ENCODE data around the gene ABHD10. TPM values are rescaled to one million over a fixed set of nuclear protein-coding genes. Genes with fewer than 3 reads are reported as not detected.

ABHD10 gene
- total RNA-seq, 3 donors from 2014 or later = 33.4 to 41.9 (median 41.7) TPM

DNA sequence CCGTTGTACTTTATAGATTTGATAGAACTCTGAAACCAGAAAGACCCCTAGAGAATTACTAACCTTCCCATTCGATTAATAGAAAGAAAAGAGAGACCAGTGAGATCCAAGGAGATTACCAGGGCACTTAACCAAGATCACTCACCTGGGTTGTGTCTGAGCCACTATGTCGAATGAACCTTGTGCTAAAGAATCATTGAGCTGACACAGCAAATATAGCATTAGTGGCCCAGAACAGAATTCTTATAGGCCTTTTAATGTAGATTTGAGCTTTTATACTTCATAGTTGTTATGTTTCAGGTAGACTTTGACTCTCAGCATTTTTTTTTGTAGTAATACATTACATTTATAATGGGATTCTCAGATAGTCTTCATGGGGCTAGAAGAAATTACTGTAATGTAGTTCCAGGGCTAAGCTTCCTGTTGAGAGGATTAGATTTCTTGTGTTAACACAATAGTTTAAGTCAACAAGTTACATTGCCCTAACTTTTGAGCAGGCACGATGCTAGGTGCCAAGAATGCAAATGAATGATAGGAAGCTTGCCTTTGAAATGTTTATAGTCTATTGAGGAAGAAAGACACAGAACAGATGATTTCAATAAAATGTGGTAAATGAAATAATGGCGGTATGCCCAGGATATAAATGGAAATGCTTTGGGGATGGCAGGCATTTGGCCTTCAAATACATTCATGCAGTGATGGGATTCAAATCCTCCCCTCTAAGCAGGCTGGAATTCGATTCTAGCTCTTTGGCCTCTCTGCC is 24.4 kb upstream of the ABHD10 start:
- no peak overlapping the region for H3K4me3 Mint-ChIP-seq
- no peaks in the 10 kb centered on the region for H3K9me3 Mint-ChIP-seq
- ATAC-seq (no peak), DNase-seq (no peak)
- H3K4me1 Mint-ChIP-seq (ENCODE audit: low read depth) = no peaks in the 10 kb centered on the region
- peaks cover 4% of the 10 kb centered on the region for H3K36me3 Mint-ChIP-seq (ENCODE audit: insufficient read depth)
- H3K27me3 Mint-ChIP-seq (ENCODE audit: low read depth) = no peaks in the 10 kb centered on the region

GRCh38 chr3:111955876-111956275 is 22.9 kb upstream of the ABHD10 start:
- DNase-seq (no peak), ATAC-seq (no peak)
- Mint-ChIP-seq H3K27me3 (ENCODE audit: low read depth) (no peaks in the 10 kb centered on the region), H3K36me3 (ENCODE audit: insufficient read depth) (peaks cover 2% of the 10 kb centered on the region), H3K4me1 (ENCODE audit: low read depth) (no peaks in the 10 kb centered on the region), H3K4me3 (no peak overlapping the region), H3K9me3 (no peaks in the 10 kb centered on the region)

GRCh38 chr3:111956449-111956848 is 22.4 kb upstream of the ABHD10 start:
- Mint-ChIP-seq H3K9me3 (no peaks in the 10 kb centered on the region), H3K27me3 (ENCODE audit: low read depth) (no peaks in the 10 kb centered on the region), H3K36me3 (ENCODE audit: insufficient read depth) (peaks cover 2% of the 10 kb centered on the region), H3K4me1 (ENCODE audit: low read depth) (no peaks in the 10 kb centered on the region), H3K4me3 (no peak overlapping the region)
- ATAC-seq (no peak), DNase-seq (no peak)

DNA sequence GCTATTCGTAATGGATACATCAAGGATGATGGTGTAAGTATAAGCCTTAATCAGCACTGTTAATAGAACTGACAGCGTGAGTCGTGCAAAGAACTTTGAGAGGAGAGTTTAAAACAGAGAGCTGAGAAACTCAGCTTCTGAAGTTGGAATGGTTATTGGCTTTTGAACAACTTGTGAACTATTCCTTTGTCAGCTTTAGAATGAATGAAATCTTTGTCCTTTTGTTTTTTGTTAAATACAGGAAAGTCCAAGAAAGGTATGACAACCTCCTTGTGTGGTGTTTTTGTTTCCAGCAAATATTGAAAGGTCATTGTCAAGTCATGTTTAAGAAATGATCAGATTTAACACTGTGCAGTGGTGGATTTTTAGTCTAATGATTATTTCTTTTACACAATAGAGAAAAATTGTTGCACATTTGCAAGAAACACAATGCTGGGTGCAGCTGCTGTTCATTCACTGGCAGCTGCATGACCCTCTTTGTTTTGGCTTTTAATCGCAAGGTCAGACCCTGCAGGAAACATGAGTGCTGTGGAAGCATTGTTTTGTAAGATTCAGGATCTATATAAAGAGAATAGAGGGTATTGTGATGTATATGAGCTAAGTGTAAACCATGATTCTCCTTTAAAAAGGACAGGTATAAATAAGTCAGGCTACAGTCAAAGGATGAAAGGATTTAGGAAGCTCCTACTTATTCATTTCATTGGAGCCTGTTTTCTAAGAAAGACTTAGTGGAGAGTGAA is 21.7 kb upstream of the ABHD10 start:
- Mint-ChIP-seq H3K36me3 (ENCODE audit: insufficient read depth) (peaks cover 2% of the 10 kb centered on the region), H3K27me3 (ENCODE audit: low read depth) (no peaks in the 10 kb centered on the region), H3K9me3 (no peaks in the 10 kb centered on the region), H3K4me1 (ENCODE audit: low read depth) (no peaks in the 10 kb centered on the region), H3K4me3 (no peak overlapping the region)
- no peak for DNase-seq
- no peak for ATAC-seq

DNA sequence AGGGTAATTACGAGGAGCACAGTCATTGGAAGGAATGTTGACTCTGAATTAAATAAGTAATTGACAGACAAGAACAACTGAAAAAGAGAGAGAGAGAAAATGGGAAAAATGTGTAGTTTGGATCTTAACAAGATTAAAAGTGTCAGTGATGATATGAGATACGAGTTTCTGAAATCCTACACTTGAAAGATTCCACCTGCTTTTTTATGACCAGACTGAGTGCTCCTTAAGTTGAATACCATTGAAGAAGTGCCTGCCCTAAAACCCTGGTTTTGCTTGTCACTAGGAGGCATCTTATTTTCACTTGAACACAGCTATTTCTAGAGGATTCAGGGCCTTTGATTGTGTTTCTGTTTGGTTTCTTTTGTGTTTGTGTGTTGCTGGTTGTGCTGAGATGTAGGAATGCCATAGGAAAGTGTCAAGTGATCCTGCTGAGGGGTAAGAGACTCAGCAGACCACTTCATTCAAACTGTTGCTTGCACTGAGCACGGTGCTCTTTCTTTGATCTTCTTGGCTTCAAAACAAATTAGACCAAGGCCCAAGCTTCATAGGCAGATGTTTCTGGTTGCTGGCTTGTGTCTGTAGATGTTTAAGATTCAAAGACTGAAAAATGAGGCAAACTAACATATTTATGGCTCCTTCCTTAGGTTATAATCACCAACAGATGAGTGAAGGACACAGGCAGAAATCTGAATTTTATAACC is 17.2 kb upstream of the ABHD10 start:
- ATAC-seq (no peak), DNase-seq (no peak)
- Mint-ChIP-seq H3K27me3 (ENCODE audit: low read depth) (no peaks in the 10 kb centered on the region), H3K4me1 (ENCODE audit: low read depth) (peaks cover 10% of the 10 kb centered on the region), H3K36me3 (ENCODE audit: insufficient read depth) (peaks cover 2% of the 10 kb centered on the region), H3K4me3 (no peak overlapping the region), H3K9me3 (no peaks in the 10 kb centered on the region)

DNA sequence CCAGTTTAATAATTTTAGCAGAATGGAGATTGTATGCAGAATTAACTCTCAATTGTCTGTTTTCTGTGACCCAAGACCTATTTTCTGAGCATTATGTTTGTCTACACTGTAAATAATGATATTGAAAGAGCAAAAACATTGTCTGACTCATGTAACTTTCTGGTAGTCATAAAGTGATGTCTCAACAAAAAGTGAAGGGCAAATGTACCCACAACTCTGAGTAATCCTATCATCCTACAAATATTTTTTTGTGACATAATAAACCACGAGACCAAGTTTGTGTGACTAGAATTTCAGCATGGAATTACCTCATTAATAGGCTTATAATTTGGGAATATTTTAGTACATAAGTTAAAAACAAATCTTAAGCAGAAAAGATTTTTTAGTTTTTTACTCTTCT is 15.4 kb upstream of the ABHD10 start:
- peak; percentile 72 to 88 for ATAC-seq

GRCh38 chr3:111965484-111965883 is 13.3 kb upstream of the ABHD10 start:
- H3K36me3 Mint-ChIP-seq (ENCODE audit: insufficient read depth) = no peaks in the 10 kb centered on the region
- peaks cover 17% of the 10 kb centered on the region for H3K4me1 Mint-ChIP-seq (ENCODE audit: low read depth)
- ATAC-seq (peak in 1 of 2 donors; percentile 36), DNase-seq (no peak)
- H3K4me3 Mint-ChIP-seq = no peak overlapping the region
- H3K27me3 Mint-ChIP-seq (ENCODE audit: low read depth) = no peaks in the 10 kb centered on the region
- H3K9me3 Mint-ChIP-seq = no peaks in the 10 kb centered on the region

More for the DNA sequence above, 15.4 kb upstream of the ABHD10 start:
- Mint-ChIP-seq H3K4me1 (ENCODE audit: low read depth) (peaks cover 17% of the 10 kb centered on the region), H3K9me3 (no peaks in the 10 kb centered on the region), H3K27me3 (ENCODE audit: low read depth) (no peaks in the 10 kb centered on the region), H3K4me3 (no peak overlapping the region), H3K36me3 (ENCODE audit: insufficient read depth) (peaks cover 2% of the 10 kb centered on the region)
- DNase-seq = no peak

DNA sequence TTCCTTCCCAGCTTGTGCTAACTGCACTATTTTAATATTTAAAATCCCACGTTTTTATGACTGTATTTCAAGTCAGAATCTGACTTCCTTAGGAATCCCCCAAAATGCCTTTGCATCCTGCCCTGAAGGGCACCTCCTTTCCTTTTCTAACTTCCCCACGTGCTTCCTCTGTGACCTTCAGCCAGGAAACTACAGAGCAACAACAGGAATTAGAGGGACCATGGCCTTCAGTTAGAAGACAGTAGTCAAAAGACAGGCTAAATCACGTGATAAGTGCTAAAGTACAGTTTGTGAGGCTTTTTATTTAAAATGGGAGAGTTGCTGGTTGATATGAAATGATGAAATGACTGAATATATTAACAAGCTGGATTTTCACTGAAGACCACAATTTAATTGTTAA is 11.8 kb upstream of the ABHD10 start:
- Mint-ChIP-seq H3K4me3 (no peak overlapping the region), H3K27me3 (ENCODE audit: low read depth) (no peaks in the 10 kb centered on the region), H3K4me1 (ENCODE audit: low read depth) (peaks cover 17% of the 10 kb centered on the region), H3K36me3 (ENCODE audit: insufficient read depth) (no peaks in the 10 kb centered on the region), H3K9me3 (no peaks in the 10 kb centered on the region)
- no peak for DNase-seq
- no peak for ATAC-seq

- H3K4me1 Mint-ChIP-seq (ENCODE audit: low read depth) = peaks cover 17% of the 10 kb centered on the region
- H3K9me3 Mint-ChIP-seq = no peaks in the 10 kb centered on the region
- no peaks in the 10 kb centered on the region for H3K36me3 Mint-ChIP-seq (ENCODE audit: insufficient read depth)
- no peak overlapping the region for H3K4me3 Mint-ChIP-seq
- H3K27me3 Mint-ChIP-seq (ENCODE audit: low read depth) = no peaks in the 10 kb centered on the region
- DNase-seq = peak; percentile 81
- peak; percentile 74 to 78 for ATAC-seq
Measured at GRCh38 chr3:111967651-111968274, 11.1 kb upstream of the ABHD10 start.

GRCh38 chr3:111968319-111969054 is 10.3 kb upstream of the ABHD10 start:
- DNase-seq = no peak
- H3K4me1 Mint-ChIP-seq (ENCODE audit: low read depth) = peaks cover 10% of the 10 kb centered on the region
- H3K27me3 Mint-ChIP-seq (ENCODE audit: low read depth) = no peaks in the 10 kb centered on the region
- ATAC-seq = no peak
- H3K9me3 Mint-ChIP-seq = no peaks in the 10 kb centered on the region
- H3K4me3 Mint-ChIP-seq = no peak overlapping the region
- H3K36me3 Mint-ChIP-seq (ENCODE audit: insufficient read depth) = no peaks in the 10 kb centered on the region

- peaks cover 7% of the 10 kb centered on the region for H3K4me1 Mint-ChIP-seq (ENCODE audit: low read depth)
- no peaks in the 10 kb centered on the region for H3K27me3 Mint-ChIP-seq (ENCODE audit: low read depth)
- no peak for ATAC-seq
- no peaks in the 10 kb centered on the region for H3K36me3 Mint-ChIP-seq (ENCODE audit: insufficient read depth)
- H3K9me3 Mint-ChIP-seq = no peaks in the 10 kb centered on the region
- no peak for DNase-seq
- H3K4me3 Mint-ChIP-seq = no peak overlapping the region
Measured at GRCh38 chr3:111970376-111970775, 8.4 kb upstream of the ABHD10 start.

- no peaks in the 10 kb centered on the region for H3K9me3 Mint-ChIP-seq
- H3K36me3 Mint-ChIP-seq (ENCODE audit: insufficient read depth) = no peaks in the 10 kb centered on the region
- H3K4me3 Mint-ChIP-seq = no peak overlapping the region
- ATAC-seq = no peak
- peaks cover 7% of the 10 kb centered on the region for H3K4me1 Mint-ChIP-seq (ENCODE audit: low read depth)
- no peaks in the 10 kb centered on the region for H3K27me3 Mint-ChIP-seq (ENCODE audit: low read depth)
- DNase-seq = no peak
Measured at GRCh38 chr3:111971533-111972130, 7.2 kb upstream of the ABHD10 start.

DNA sequence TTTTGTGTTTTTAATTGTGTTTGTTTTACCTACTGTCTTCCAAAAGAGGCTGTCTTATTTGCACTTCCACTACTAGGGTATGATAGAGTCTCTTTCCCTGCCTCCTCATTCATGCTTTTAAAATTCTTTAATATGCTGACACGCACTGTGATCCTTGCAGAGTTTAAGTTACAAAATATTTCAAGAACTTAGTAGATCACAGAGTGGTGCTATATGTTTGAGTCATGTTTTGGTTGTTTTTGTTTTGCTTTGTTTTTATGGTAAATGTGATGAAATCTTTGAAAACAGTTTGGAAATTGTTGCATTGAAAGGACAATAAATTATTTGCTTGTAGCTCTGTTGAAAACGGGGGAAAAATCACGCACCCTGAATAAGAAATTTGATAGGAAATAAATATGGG is 5.9 kb upstream of the ABHD10 start:
- no peaks in the 10 kb centered on the region for H3K36me3 Mint-ChIP-seq (ENCODE audit: insufficient read depth)
- H3K9me3 Mint-ChIP-seq = no peaks in the 10 kb centered on the region
- no peaks in the 10 kb centered on the region for H3K27me3 Mint-ChIP-seq (ENCODE audit: low read depth)
- DNase-seq = no peak
- no peak for ATAC-seq
- peaks cover 1% of the 10 kb centered on the region for H3K4me1 Mint-ChIP-seq (ENCODE audit: low read depth)
- H3K4me3 Mint-ChIP-seq = no peak overlapping the region

All from activated T-cell treated with anti-CD3 and anti-CD28 coated beads, Interleukin-2, amount 50 U/mL, for 4 hours (primary cell).